HG02642 (cell line): Measurements from ENCODE around the gene CC2D1A.

Experiments
- ATAC-seq: cut with Tn5 transposase; IDR thresholded peaks from one replicate; pipeline ENCODE4 v1.9.1; 2021; ENCODE audit warnings: mild to moderate bottlenecking; ENCODE audit not compliant: unreplicated experiment, poor library complexity

CC2D1A gene

GRCh38 chr19:13876834-13877233, 29.2 kb upstream of the CC2D1A start, which contains the start of gene NANOS3:
NANOS3 (plus strand) TSS chr19:13877134; CDS start chr19:13877249, 115 bp downstream.
- ATAC-seq, result no peak

- no peak for ATAC-seq
Observed at GRCh38 chr19:13877303-13877702, 28.7 kb upstream of the CC2D1A start.

GRCh38 chr19:13880059-13881043, 25.6 kb upstream of the CC2D1A start:
- peak; percentile 86 for ATAC-seq

- no peak for ATAC-seq
Observed at GRCh38 chr19:13881251-13881691, 24.7 kb upstream of the CC2D1A start.

GRCh38 chr19:13881692-13882418, 24.1 kb upstream of the CC2D1A start:
- no peak for ATAC-seq

GRCh38 chr19:13882419-13882795, 23.6 kb upstream of the CC2D1A start:
- ATAC-seq, result no peak

- no peak for ATAC-seq
Observed at GRCh38 chr19:13882836-13883235, 23.2 kb upstream of the CC2D1A start.

- no peak for ATAC-seq
Observed at GRCh38 chr19:13883516-13884064, 22.4 kb upstream of the CC2D1A start.

- no peak for ATAC-seq
Observed at GRCh38 chr19:13884726-13885591, 21.0 kb upstream of the CC2D1A start.

GRCh38 chr19:13885826-13886365, 20.1 kb upstream of the CC2D1A start:
- ATAC-seq, result no peak

GRCh38 chr19:13887018-13887436, 19.0 kb upstream of the CC2D1A start:
- ATAC-seq, result no peak

GRCh38 chr19:13887517-13887916, 18.5 kb upstream of the CC2D1A start:
- no peak for ATAC-seq

GRCh38 chr19:13888281-13888680, 17.7 kb upstream of the CC2D1A start:
- ATAC-seq, result no peak

GRCh38 chr19:13890136-13890535, 15.9 kb upstream of the CC2D1A start:
- ATAC-seq, result no peak

- no peak for ATAC-seq
Observed at GRCh38 chr19:13892870-13893269, 13.1 kb upstream of the CC2D1A start.

GRCh38 chr19:13894552-13894951, 11.4 kb upstream of the CC2D1A start:
- ATAC-seq, result no peak

GRCh38 chr19:13896227-13896626, 9.8 kb upstream of the CC2D1A start:
- no peak for ATAC-seq

GRCh38 chr19:13899393-13899792, 6.6 kb upstream of the CC2D1A start:
- ATAC-seq, result no peak

GRCh38 chr19:13899912-13900584, 6.0 kb upstream of the CC2D1A start:
- ATAC-seq, result no peak
